Peyer's patch (tissue), 4 donors: ENCODE results near the gene FLVCR2.

Source experiments
- POLR2A ChIP-seq, 2 donors: fragments of 450-650 bp; IDR thresholded peaks; one replicate each; pipeline ENCODE4 v1.5.1; 2017; ENCODE audit warnings: antibody characterized with exemption in 2 of 2, mild to moderate bottlenecking in 2 of 2, moderate library complexity in 2 of 2
- TF ChIP-seq, protein P1 (sequence below), 6 experiments: fragments of 450-650 bp in 4 of 6; fragments of 200-600 bp in 2 of 6; sonication (generic) in 1 of 6; IDR thresholded peaks; one replicate each; pipeline ENCODE4 v1.5.1; 2017 to 2019; ENCODE audit warnings: antibody characterized with exemption in 6 of 6, mild to moderate bottlenecking in 3 of 6, moderate library complexity in 1 of 6

GRCh38 chr14:75566321-75566720 lies 12.1 kb upstream of the FLVCR2 start:
- TF ChIP-seq, protein P1, sequence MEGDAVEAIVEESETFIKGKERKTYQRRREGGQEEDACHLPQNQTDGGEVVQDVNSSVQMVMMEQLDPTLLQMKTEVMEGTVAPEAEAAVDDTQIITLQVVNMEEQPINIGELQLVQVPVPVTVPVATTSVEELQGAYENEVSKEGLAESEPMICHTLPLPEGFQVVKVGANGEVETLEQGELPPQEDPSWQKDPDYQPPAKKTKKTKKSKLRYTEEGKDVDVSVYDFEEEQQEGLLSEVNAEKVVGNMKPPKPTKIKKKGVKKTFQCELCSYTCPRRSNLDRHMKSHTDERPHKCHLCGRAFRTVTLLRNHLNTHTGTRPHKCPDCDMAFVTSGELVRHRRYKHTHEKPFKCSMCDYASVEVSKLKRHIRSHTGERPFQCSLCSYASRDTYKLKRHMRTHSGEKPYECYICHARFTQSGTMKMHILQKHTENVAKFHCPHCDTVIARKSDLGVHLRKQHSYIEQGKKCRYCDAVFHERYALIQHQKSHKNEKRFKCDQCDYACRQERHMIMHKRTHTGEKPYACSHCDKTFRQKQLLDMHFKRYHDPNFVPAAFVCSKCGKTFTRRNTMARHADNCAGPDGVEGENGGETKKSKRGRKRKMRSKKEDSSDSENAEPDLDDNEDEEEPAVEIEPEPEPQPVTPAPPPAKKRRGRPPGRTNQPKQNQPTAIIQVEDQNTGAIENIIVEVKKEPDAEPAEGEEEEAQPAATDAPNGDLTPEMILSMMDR (IDR thresholded peaks at IDR 0.05) = no peak
- TF ChIP-seq POLR2A (IDR thresholded peaks at IDR 0.05) = no peak
